HEK293 (cell line): ENCODE results near the gene NLRX1.

Source experiments
- CTCF ChIA-PET: fragments of 350-600 bp; formaldehyde crosslinking; extraction: SDS; loops from one replicate; lab custom pipeline; 2021; ENCODE audit warnings: antibody characterized with exemption; lab: Yijun Ruan, JAX
- POLR2A ChIA-PET: fragments of 300-600 bp; formaldehyde crosslinking; extraction: SDS; loops from one replicate; lab custom pipeline; 2020; ENCODE audit warnings: antibody characterized with exemption, inconsistent platforms; lab: Yijun Ruan, JAX
- H3K27ac ChIP-seq: fragments of 200-500 bp; sonication (Bioruptor generic); 2 replicates; pipeline ENCODE4 v1.5.1; 2014; ENCODE audit warnings: low read depth, low read length, control low read depth, inconsistent platforms; ENCODE audit errors: extremely low read depth
- H3K36me3 ChIP-seq, 2 experiments: fragments of 200-500 bp in 1 of 2; sonication (Bioruptor generic) in 1 of 2; 1 replicate in 1 of 2; 2 replicates in 1 of 2; pipeline ENCODE4 v1.5.1; 2014 to 2017; ENCODE audit warnings: inconsistent platforms in 2 of 2, low read length in 2 of 2; ENCODE audit not compliant: control insufficient read depth in 2 of 2, insufficient read depth in 1 of 2
- H3K4me1 ChIP-seq: fragments of 200-500 bp; sonication (Bioruptor generic); 2 replicates; pipeline ENCODE4 v1.5.1; 2014; ENCODE audit warnings: mild to moderate bottlenecking, low read length, inconsistent platforms; ENCODE audit not compliant: control insufficient read depth, insufficient read depth
- H3K4me3 ChIP-seq: 2 replicates; pipeline ENCODE4 v1.5.1; 2011; ENCODE audit warnings: low read depth, mild to moderate bottlenecking, control low read depth, low read length, moderate library complexity
- H3K9me3 ChIP-seq: fragments of 200-500 bp; sonication (Bioruptor generic); 2 replicates; pipeline ENCODE4 v1.5.1; 2014; ENCODE audit warnings: low read depth, low read length, inconsistent platforms; ENCODE audit not compliant: control insufficient read depth, insufficient read depth
- PRDM1 ChIP-seq: fragments of 450-650 bp; formaldehyde crosslinking; IDR thresholded peaks from 2 replicates; pipeline ENCODE4; 2016; ENCODE audit warnings: missing biosample characterization, missing genetic modification characterization
- SCRT2 ChIP-seq: fragments of 450-650 bp; formaldehyde crosslinking; IDR thresholded peaks from 2 replicates; pipeline ENCODE4 v1.5.1; 2016; ENCODE audit warnings: missing biosample characterization, missing genetic modification characterization
- SP2 ChIP-seq: fragments of 450-650 bp; formaldehyde crosslinking; IDR thresholded peaks from 2 replicates; pipeline ENCODE4 v1.5.1; 2016; ENCODE audit warnings: missing biosample characterization, missing genetic modification characterization
- ZEB2 ChIP-seq: fragments of 450-650 bp; formaldehyde crosslinking; IDR thresholded peaks from 2 replicates; pipeline ENCODE4 v1.5.1; 2016; ENCODE audit warnings: missing biosample characterization, missing genetic modification characterization
- ZNF138 ChIP-seq: fragments of 450-650 bp; formaldehyde crosslinking; IDR thresholded peaks from 2 replicates; pipeline ENCODE4 v1.5.1; 2016; ENCODE audit warnings: missing biosample characterization, missing genetic modification characterization, borderline replicate concordance
- ZNF341 ChIP-seq: fragments of 450-650 bp; formaldehyde crosslinking; IDR thresholded peaks from 2 replicates; pipeline ENCODE4; 2016; ENCODE audit warnings: low read depth, missing biosample characterization, missing genetic modification characterization
- ZNF366 ChIP-seq: fragments of 450-650 bp; formaldehyde crosslinking; conservative IDR thresholded peaks from 2 replicates; pipeline ENCODE4 v1.5.1; 2016; ENCODE audit warnings: missing biosample characterization, missing genetic modification characterization
- ZNF391 ChIP-seq: fragments of 450-650 bp; formaldehyde crosslinking; IDR thresholded peaks from 2 replicates; pipeline ENCODE4 v1.5.1; 2016; ENCODE audit warnings: low read depth, missing biosample characterization, missing genetic modification characterization, borderline replicate concordance
- ZNF549 ChIP-seq: fragments of 450-650 bp; IDR thresholded peaks from 2 replicates; pipeline ENCODE4 v1.5.1; 2018; ENCODE audit warnings: missing biosample characterization, missing genetic modification characterization, mild to moderate bottlenecking, inconsistent platforms, moderate library complexity
- ZNF571 ChIP-seq: fragments of 450-650 bp; formaldehyde crosslinking; IDR thresholded peaks from 2 replicates; pipeline ENCODE4 v1.5.0; 2017; ENCODE audit warnings: missing biosample characterization, missing genetic modification characterization
- ZNF585B ChIP-seq: fragments of 450-650 bp; formaldehyde crosslinking; IDR thresholded peaks from 2 replicates; pipeline ENCODE4 v1.5.1; 2016; ENCODE audit warnings: missing biosample characterization, missing genetic modification characterization
- ZNF610 ChIP-seq: fragments of 450-650 bp; formaldehyde crosslinking; IDR thresholded peaks from 2 replicates; pipeline ENCODE4 v1.5.1; 2016; ENCODE audit warnings: missing biosample characterization, missing genetic modification characterization, borderline replicate concordance
- ZNF621 ChIP-seq: fragments of 450-650 bp; formaldehyde crosslinking; IDR thresholded peaks from 2 replicates; pipeline ENCODE4 v1.5.1; 2017; ENCODE audit warnings: missing biosample characterization, missing genetic modification characterization
- ZNF654 ChIP-seq: fragments of 450-650 bp; formaldehyde crosslinking; IDR thresholded peaks from 2 replicates; pipeline ENCODE4 v1.5.1; 2016; ENCODE audit warnings: low read depth, missing biosample characterization, missing genetic modification characterization
- ZNF664 ChIP-seq: fragments of 450-650 bp; formaldehyde crosslinking; IDR thresholded peaks from 2 replicates; pipeline ENCODE4 v1.5.1; 2016; ENCODE audit warnings: missing biosample characterization, missing genetic modification characterization
- ZNF791 ChIP-seq: fragments of 450-650 bp; formaldehyde crosslinking; IDR thresholded peaks from 2 replicates; pipeline ENCODE4 v1.5.1; 2016; ENCODE audit warnings: missing biosample characterization, missing genetic modification characterization
- TF ChIP-seq, protein P1 (sequence below): fragments of 450-650 bp; formaldehyde crosslinking; IDR thresholded peaks from 2 replicates; pipeline ENCODE4 v1.5.1; 2016; ENCODE audit warnings: missing biosample characterization, missing genetic modification characterization
- TF ChIP-seq, protein P2 (sequence below): fragments of 450-650 bp; formaldehyde crosslinking; IDR thresholded peaks from 2 replicates; pipeline ENCODE4 v1.5.1; 2016; ENCODE audit warnings: missing biosample characterization, missing genetic modification characterization
- TF ChIP-seq, protein P3 (sequence below): fragments of 450-650 bp; formaldehyde crosslinking; IDR thresholded peaks from 2 replicates; pipeline ENCODE4 v1.5.1; 2016; ENCODE audit warnings: missing biosample characterization, missing genetic modification characterization
- TF ChIP-seq, protein P4 (sequence below): fragments of 450-650 bp; formaldehyde crosslinking; IDR thresholded peaks from 2 replicates; pipeline ENCODE4 v1.5.1; 2016; ENCODE audit warnings: missing biosample characterization, missing genetic modification characterization

The NLRX1 gene

DNA sequence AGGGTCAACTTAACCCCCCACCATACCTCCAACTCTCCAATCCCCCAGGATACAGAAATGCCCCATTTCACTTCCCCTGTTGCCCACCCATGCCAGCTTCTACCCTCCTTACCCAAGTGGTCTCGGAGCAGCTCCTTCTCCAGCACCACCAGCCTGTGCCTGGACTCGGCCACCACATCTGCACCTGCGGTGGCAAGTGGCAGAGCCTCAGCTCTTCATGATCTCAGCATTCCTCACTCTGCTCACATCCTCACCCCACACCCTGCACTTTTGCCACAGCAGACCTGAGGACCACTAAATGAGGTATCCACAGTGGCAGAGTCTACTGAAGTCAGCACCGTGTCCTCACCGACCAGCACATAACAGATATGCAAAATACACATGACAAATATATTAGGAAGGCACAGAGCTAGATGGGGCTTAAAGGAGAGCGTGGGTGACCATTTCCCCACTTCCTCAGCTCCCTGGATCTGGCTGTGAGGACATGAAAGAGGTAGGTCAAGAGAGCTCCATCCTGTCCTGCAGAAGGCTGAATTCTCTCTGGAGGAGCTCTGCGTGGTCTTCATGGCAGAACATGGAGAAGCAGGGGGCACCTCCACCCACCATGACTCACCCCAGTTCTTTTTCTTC is 26.4 kb downstream of the NLRX1 start:
- CTCF ChIA-PET: interaction anchor here (0.7 to 2.2 kb wide), 5 partner anchors 26 to 280 kb away, joined by 3 to 11 read pairs (median 5); partner anchors contain the start of gene NLRX1
- POLR2A ChIA-PET: no interaction called here
- Histone ChIP-seq H3K36me3 (no peaks in the 10 kb centered on the region), H3K4me1 (no peaks in the 10 kb centered on the region), H3K4me3 (no peak overlapping the region), H3K27ac (no peak overlapping the region), H3K9me3 (no peaks in the 10 kb centered on the region)
- TF ChIP-seq ZNF585B (tag by site-specific recombination) (no peak), ZNF571 (tag by site-specific recombination) (no peak), ZNF366 (no peak), ZNF341 (no peak), ZNF621 (tag by site-specific recombination) (no peak), ZNF549 (no peak)
- TF ChIP-seq, protein P1, sequence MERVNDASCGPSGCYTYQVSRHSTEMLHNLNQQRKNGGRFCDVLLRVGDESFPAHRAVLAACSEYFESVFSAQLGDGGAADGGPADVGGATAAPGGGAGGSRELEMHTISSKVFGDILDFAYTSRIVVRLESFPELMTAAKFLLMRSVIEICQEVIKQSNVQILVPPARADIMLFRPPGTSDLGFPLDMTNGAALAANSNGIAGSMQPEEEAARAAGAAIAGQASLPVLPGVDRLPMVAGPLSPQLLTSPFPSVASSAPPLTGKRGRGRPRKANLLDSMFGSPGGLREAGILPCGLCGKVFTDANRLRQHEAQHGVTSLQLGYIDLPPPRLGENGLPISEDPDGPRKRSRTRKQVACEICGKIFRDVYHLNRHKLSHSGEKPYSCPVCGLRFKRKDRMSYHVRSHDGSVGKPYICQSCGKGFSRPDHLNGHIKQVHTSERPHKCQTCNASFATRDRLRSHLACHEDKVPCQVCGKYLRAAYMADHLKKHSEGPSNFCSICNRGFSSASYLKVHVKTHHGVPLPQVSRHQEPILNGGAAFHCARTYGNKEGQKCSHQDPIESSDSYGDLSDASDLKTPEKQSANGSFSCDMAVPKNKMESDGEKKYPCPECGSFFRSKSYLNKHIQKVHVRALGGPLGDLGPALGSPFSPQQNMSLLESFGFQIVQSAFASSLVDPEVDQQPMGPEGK (tag by site-specific recombination): no peak

DNA sequence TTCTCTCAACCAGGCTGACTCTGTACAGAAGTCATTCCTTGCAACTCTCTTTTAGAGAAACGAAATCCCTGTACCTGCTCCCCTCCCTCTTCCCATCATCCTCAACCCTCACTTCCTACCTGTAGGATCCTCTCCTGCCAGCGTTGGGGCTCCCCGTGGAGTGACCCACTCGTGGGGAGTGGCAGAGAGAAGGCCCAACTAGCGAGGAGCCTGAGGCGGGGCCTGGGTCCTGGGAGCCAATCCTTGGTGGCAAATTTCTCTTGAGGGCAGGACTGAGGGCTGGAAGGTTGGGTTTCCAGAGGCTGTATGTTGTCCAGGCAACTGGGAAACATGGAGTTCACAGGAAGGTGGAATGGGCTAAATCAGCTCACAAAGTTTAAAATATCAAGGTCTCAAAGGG is 27.2 kb downstream of the NLRX1 start:
- POLR2A ChIA-PET: interaction anchor here (1.0 to 2.0 kb wide), 2 partner anchors 19 to 121 kb away, joined by 4 to 5 read pairs; partner anchors contain the start of gene MCAM
- TF ChIP-seq, protein P2, sequence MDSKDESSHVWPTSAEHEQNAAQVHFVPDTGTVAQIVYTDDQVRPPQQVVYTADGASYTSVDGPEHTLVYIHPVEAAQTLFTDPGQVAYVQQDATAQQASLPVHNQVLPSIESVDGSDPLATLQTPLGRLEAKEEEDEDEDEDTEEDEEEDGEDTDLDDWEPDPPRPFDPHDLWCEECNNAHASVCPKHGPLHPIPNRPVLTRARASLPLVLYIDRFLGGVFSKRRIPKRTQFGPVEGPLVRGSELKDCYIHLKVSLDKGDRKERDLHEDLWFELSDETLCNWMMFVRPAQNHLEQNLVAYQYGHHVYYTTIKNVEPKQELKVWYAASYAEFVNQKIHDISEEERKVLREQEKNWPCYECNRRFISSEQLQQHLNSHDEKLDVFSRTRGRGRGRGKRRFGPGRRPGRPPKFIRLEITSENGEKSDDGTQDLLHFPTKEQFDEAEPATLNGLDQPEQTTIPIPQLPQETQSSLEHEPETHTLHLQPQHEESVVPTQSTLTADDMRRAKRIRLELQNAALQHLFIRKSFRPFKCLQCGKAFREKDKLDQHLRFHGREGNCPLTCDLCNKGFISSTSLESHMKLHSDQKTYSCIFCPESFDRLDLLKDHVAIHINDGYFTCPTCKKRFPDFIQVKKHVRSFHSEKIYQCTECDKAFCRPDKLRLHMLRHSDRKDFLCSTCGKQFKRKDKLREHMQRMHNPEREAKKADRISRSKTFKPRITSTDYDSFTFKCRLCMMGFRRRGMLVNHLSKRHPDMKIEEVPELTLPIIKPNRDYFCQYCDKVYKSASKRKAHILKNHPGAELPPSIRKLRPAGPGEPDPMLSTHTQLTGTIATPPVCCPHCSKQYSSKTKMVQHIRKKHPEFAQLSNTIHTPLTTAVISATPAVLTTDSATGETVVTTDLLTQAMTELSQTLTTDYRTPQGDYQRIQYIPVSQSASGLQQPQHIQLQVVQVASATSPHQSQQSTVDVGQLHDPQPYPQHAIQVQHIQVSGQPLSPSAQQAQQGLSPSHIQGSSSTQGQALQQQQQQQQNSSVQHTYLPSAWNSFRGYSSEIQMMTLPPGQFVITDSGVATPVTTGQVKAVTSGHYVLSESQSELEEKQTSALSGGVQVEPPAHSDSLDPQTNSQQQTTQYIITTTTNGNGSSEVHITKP (tag by site-specific recombination): peak; percentile 96
- TF ChIP-seq SP2 (tag by site-specific recombination) (peak; percentile 54), ZNF791 (tag by site-specific recombination) (no peak), SCRT2 (tag by site-specific recombination) (peak; percentile 75; the same call in 1 of the 2 replicates), ZNF654 (tag by site-specific recombination) (no peak)
- H3K4me1 ChIP-seq: no peaks in the 10 kb centered on the region
- no peaks in the 10 kb centered on the region for H3K36me3 ChIP-seq
- no peak overlapping the region for H3K27ac ChIP-seq
- H3K4me3 ChIP-seq: no peak overlapping the region
- CTCF ChIA-PET: interaction anchor here (0.6 to 2.5 kb wide), 21 partner anchors 10 to 128 kb away, joined by 3 to 16 read pairs (median 4); partner anchors contain the start of genes C2CD2L, NHERF4 and NLRX1
- H3K9me3 ChIP-seq: no peaks in the 10 kb centered on the region

DNA sequence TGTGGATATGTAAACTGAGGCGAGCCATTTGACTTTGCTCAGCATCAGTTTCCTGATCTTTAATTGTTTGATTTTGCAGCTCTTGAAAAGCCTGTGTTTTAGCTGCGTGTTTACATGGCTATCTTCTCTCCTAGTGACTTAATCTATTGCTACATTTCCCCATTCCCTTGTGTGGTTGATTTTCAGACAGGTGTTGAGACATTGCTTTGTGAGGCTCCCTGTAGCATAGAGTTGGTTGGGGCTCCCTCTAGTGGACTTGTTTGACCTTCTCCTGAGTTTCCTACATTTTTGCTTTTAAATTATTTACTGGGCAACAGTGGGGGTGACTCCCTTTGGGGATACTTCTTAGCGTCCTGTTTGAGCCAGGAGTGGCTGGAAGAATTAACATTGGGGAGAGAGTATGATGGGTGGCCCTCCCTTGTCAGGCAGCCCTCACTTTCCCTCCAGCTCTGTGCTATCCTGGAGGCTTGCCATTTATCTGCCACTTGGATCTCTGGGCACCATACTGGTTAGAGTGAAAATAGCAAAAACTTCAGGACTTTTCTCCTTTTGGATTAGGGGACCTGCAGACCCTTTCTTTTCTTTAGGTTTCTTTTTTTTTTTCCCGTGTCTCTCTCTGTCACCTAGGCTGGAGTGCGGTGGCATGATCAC is 28.4 kb downstream of the NLRX1 start:
- H3K4me3 ChIP-seq: no peak overlapping the region
- no peaks in the 10 kb centered on the region for H3K9me3 ChIP-seq
- no peak overlapping the region for H3K27ac ChIP-seq
- ChIA-PET CTCF (interaction anchor here (0.5 to 2.5 kb wide), 49 partner anchors 8 to 1994 kb away, joined by 3 to 16 read pairs (median 4); partner anchors contain the start of genes C2CD2L, DPAGT1, NHERF4 and NLRX1), POLR2A (interaction anchor here (0.8 to 2.0 kb wide), 3 partner anchors 20 to 120 kb away, joined by 3 to 5 read pairs (median 4); partner anchors contain the start of genes HINFP and MCAM)
- H3K36me3 ChIP-seq: no peaks in the 10 kb centered on the region
- H3K4me1 ChIP-seq: no peaks in the 10 kb centered on the region
- TF ChIP-seq SCRT2 (tag by site-specific recombination) (peak; percentile 73), ZNF654 (tag by site-specific recombination) (peak; percentile 91), ZNF610 (tag by site-specific recombination) (no peak), ZEB2 (0 out of 2 replicates have a peak, but pooled peaks have one; percentile 26), ZNF664 (peak; percentile 64; the same call in 1 of the 2 replicates), ZNF138 (tag by site-specific recombination) (no peak), PRDM1 (tag by site-specific recombination) (0 out of 2 replicates have a peak, but pooled peaks have one; percentile 18), ZNF391 (tag by site-specific recombination) (no peak)
- TF ChIP-seq, protein P3, sequence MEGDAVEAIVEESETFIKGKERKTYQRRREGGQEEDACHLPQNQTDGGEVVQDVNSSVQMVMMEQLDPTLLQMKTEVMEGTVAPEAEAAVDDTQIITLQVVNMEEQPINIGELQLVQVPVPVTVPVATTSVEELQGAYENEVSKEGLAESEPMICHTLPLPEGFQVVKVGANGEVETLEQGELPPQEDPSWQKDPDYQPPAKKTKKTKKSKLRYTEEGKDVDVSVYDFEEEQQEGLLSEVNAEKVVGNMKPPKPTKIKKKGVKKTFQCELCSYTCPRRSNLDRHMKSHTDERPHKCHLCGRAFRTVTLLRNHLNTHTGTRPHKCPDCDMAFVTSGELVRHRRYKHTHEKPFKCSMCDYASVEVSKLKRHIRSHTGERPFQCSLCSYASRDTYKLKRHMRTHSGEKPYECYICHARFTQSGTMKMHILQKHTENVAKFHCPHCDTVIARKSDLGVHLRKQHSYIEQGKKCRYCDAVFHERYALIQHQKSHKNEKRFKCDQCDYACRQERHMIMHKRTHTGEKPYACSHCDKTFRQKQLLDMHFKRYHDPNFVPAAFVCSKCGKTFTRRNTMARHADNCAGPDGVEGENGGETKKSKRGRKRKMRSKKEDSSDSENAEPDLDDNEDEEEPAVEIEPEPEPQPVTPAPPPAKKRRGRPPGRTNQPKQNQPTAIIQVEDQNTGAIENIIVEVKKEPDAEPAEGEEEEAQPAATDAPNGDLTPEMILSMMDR (tag by site-specific recombination): peak; percentile 60; the same call in 1 of the 2 replicates
- TF ChIP-seq, protein P4, sequence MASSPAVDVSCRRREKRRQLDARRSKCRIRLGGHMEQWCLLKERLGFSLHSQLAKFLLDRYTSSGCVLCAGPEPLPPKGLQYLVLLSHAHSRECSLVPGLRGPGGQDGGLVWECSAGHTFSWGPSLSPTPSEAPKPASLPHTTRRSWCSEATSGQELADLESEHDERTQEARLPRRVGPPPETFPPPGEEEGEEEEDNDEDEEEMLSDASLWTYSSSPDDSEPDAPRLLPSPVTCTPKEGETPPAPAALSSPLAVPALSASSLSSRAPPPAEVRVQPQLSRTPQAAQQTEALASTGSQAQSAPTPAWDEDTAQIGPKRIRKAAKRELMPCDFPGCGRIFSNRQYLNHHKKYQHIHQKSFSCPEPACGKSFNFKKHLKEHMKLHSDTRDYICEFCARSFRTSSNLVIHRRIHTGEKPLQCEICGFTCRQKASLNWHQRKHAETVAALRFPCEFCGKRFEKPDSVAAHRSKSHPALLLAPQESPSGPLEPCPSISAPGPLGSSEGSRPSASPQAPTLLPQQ (tag by site-specific recombination): 0 out of 2 replicates have a peak, but pooled peaks have one; percentile 34
